Stimulated activated CD8-positive, alpha-beta memory T cell treated with anti-CD3 and anti-CD28 coated beads, Interleukin-7, amount 100 ng/mL, for 1 hour (primary cell): ENCODE measurements around the gene LMBR1L.
"Not testable (repeated sequence)": the region's sequence is repeated elsewhere in the genome, so short reads cannot be mapped to it uniquely, and the experiment has no call there.

ENCODE experiments used
- DNase-seq, 2 donors: peaks; one replicate each; pipeline ENCODE4 v3.0.0-alpha.2; 2020; ENCODE audit warnings: low read depth in 2 of 2

LMBR1L gene

GRCh38 chr12:49086116-49086515 is 24.5 kb downstream of the LMBR1L start:
- DNase-seq, result no peak

DNA sequence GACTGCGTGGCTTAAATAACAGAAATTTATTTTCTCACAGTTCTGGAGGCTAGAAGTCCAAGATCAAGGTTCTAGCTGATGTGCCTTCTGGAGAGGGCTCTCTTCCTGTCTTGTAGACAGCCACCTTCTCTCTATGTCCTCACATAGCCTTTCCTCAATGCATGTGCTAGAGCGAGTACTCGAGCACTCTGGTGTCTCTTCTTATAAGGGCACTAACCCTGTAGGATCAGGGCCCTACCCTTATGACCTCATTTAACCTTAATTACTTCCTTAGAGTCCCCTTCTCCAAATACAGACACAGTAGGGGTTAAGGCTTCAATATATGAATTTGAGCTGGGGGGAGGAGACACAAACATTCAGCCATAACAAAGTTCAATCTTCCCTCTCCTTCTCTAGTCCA is 26.2 kb downstream of the LMBR1L start:
- no peak for DNase-seq

GRCh38 chr12:49079793-49080192 is 30.9 kb downstream of the LMBR1L start:
- no peak for DNase-seq

- no peak for DNase-seq
Observed at GRCh38 chr12:49070971-49071370, 39.7 kb downstream of the LMBR1L start.

DNA sequence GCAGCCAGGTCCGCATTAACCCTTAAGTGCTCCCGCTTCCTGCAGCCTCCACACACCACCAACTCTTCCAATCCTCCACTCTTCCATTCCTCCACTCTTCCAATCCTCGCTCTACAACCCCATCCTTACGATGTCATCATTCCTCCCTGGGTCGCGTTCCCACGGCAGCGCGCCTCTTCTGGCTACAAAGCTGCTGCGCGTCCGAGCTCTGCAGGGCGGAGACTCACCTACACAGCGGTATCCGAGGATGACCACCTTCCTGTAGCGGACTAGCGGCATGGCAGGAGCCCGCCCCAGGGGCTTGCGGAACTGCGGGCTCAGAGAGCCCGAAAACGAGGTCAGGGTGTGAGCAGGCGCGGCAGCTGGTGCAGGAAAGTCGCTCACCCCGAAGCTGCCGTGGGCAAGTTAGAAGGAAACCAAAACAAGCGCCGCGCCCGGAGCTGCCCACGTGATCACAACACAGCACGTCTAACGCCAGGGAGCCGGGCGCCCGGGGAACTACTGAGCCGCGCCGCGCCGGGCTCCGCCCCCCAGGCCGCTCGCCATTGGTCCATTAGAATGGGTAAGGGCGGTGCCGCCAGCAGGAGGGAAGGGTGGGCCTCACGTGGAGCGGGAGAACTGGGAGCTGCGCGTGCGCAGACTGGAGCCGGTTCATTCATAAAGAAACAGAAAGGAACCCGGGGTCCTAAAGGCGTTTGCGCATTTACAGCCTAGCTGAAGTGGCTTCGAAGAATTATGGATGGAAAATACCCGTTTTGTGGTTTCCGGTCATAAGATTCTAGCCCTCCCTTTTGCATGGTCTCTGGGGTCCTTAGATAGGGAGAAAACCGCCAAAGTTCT is 40.9 kb downstream of the LMBR1L start, which contains the start of gene RHEBL1:
TSS of gene RHEBL1 (minus strand) at position 473 of the 840 bp plus-strand sequence. CDS start at position 279, 194 bp downstream.
- peak; percentile 95 to 96 for DNase-seq

GRCh38 chr12:49068879-49069506 is 41.7 kb downstream of the LMBR1L start:
- DNase-seq, result no peak

GRCh38 chr12:49066120-49066519 is 44.5 kb downstream of the LMBR1L start:
- DNase-seq, result no peak

- DNase-seq, result no peak
Observed at GRCh38 chr12:49064767-49065152, 45.9 kb downstream of the LMBR1L start.

DNA sequence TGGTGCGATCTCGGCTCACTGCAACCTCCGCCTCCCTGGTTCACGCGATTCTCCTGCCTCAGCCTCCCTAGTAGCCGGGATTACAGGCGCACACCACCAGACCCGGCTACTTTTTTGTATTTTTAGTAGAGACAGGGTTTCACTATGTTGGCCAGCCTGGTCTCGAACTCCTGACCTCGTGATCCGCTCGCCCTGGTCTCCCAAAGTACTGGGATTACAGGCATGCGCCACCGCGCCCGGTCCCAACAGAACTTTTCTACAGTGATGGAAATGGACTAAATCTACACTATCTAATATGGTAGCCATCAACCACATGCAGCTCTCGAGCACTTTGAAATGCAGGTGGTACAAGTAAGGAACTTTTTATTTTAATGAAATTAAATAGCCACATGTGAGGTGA is 48.7 kb downstream of the LMBR1L start:
- DNase-seq, result not testable (repeated sequence)

- no peak for DNase-seq
Observed at GRCh38 chr12:49061157-49061650, 49.4 kb downstream of the LMBR1L start.

GRCh38 chr12:49060237-49061156 is 50.1 kb downstream of the LMBR1L start, which contains the start of gene KMT2D:
Gene KMT2D (minus strand): TSS chr12:49060794. CDS start chr12:49055324, 5,470 bp downstream.
- peak; percentile 67 to 75 for DNase-seq

DNA sequence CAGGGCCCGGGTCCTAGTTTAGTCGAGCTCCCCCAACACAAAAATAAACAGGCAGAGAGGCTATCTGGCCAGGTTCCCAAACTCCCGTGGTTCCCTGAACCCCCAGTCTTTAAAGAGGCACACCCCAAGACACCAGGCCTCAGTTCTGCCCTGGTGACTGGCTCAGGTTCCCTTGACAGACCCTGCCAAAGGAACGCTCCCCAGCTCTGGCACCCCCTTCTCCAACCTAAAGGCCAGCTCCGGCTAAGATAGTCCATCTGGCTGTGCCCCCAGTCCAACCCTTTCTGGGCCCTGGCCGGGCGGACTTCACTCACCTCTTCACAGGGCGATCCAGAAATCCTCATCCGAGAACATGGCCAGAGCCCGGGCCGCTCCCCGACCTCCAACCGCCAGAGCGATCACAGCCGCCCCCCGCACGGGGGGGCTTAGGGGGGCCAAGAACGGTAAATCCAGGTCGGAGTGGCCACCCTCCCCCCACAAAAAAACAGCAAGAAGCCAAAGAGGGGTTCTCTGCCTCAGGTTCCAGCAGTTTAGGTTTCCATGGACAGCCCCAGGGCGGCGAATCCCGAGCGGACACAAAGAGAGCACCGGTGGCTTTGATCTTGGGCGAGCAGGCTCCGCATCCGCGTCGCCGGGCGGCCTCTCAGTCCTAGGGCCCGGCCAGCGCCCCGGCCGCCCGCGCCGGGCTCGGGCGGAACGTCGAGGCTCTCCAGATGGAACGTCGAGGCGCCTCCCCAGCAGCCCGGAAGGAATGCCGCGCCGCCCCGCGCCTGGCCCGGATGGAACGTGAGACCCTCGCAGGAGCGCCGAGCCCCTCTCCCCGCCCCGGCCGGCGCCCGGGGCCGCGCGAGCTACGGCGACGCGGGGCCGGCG is 51.1 kb downstream of the LMBR1L start:
- no peak for DNase-seq

DNA sequence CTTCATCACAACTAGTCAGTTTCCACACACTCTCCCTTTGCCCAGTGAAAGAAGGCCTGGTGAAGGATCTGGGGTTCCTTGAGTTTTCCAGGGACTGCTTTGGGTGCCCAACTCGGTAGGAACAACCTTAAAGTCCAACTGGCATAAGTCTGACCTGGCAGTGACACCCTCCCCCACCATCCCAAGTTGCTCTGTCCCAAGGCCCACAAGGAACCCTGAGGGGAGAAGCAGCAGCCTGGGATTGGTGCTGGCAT is 51.7 kb downstream of the LMBR1L start:
- no peak for DNase-seq

DNA sequence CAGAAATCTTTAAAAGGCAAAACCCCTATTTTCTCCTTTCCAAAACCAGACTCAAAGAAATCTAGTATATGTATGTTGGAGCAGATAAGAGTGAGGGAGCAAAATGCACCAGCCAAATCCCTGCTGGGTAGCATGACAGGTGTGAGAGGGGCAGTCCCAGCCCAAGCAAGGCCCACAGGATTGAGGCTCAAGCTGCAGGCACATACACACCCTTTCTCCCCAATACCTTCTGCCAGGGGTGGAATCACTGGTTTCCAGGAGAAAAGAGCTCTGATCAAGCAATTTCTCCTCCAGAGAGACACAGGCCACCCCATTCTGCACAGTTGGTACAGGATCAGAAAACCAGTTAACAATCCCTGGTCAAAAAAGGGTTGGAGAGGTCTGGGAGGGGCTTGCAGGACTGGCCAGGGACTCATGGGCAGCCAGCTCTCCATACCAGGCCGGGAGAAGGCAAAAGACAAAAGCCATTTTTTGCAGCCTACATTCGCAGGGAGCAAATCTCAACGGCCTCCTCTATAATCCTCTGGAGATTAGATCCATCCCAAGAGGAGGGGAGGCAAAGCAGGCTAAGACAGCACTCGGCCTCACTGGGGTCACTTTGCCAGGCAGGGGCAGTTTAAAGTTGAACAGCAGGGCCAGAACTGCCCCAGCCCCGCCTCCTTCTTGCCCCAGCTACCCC is 52.1 kb downstream of the LMBR1L start:
- no peak for DNase-seq

- DNase-seq, result no peak
Observed at GRCh38 chr12:49057888-49058287, 52.8 kb downstream of the LMBR1L start.

DNA sequence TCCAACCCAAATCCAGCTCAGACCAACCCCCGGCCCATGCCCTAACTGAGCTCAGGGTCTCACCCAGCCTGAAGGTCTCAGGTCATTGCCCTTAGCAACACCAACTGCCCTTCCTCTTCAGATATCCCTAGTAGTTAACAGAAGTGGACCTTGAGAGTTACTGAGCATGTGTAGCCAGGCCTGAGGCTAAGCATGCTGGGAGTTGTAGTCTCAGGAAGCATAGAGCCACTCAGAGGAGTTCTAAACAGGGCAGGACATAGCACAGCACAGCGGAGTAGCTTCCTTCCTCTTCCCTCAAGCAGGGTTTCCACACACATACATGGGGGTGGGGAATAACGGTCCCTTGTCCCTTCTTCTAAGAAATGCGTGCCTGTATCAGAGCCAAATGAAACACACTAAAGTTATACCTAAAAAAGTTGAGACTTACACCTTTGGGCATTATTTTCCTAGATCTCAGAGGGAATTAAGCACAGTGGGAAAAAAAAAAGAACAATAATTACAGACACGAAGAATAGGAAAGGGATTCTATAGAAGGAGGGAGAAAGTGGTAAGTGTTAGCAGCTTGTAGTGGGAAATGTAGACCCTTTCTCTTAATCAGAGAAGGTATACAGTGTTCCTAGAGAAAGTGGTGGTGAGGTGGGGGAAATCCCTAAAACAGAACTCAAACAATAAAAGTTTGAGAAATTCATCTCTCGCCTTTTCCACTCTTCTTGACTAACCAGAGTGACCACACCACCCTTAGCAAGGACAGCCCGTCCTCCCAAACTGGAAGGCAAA is 54.5 kb downstream of the LMBR1L start:
- no peak for DNase-seq

DNA sequence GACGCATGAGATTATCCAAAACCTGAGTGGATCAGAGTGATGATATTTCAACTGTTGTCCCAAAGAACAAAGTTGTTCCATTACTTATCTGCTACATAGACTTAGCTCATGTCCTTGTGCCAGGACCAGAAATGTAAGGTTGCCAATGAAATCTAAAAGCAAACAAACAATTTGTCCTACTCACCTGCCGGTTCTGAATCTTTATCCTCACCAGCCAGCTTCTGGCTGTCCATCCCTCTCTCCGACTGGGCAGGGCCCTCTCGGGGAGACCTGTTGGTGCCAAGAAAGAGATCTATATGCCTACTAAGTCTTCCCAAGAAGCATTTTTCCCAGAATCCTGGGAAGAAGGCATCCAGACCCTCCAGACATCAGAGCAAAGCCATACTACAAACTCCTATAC is 55.6 kb downstream of the LMBR1L start:
- no peak for DNase-seq

GRCh38 chr12:49054524-49054923 is 56.1 kb downstream of the LMBR1L start:
- DNase-seq, result no peak

GRCh38 chr12:49054096-49054495 is 56.6 kb downstream of the LMBR1L start:
- DNase-seq, result no peak
